CD8-positive, alpha-beta memory T cell (primary cell): ENCODE results near the gene BICD2. TPM values are rescaled to one million over a fixed set of nuclear protein-coding genes. Genes with fewer than 3 reads are reported as not detected.

Experiments
- CTCF ChIA-PET: fragments of 350-600 bp; sonication (Branson Sonifier 250); formaldehyde crosslinking; loops from one replicate; lab custom pipeline; 2021; ENCODE audit warnings: antibody characterized with exemption; lab: Charles Lee
- POLR2A ChIA-PET: fragments of 350-600 bp; sonication (Branson Sonifier 250); formaldehyde crosslinking; loops from one replicate; lab custom pipeline; 2021; ENCODE audit warnings: antibody characterized with exemption; lab: Charles Lee
- DNase-seq, 5 donors: peaks; one replicate each; pipeline versions ENCODE4 v3.0.0 to v3.0.0-alpha.2; 2020 to 2022; ENCODE audit warnings: mixed read lengths in 1 of 5
- H3K27ac ChIP-seq: one replicate; pipeline ENCODE4 v1.7.0; 2013; ENCODE audit warnings: low read depth, mild to moderate bottlenecking, low read length, moderate library complexity
- H3K27me3 ChIP-seq: 2 replicates; pipeline ENCODE4 v1.7.0; 2013; ENCODE audit warnings: low read length, mild to moderate bottlenecking; ENCODE audit not compliant: insufficient read depth, poor library complexity, severe bottlenecking
- H3K36me3 ChIP-seq: 2 replicates; pipeline ENCODE4 v1.7.0; 2013; ENCODE audit warnings: mild to moderate bottlenecking, low read length, moderate library complexity; ENCODE audit not compliant: insufficient read depth
- H3K4me1 ChIP-seq: 2 replicates; pipeline ENCODE4 v1.7.0; 2013; ENCODE audit warnings: mild to moderate bottlenecking, low read length, moderate library complexity; ENCODE audit not compliant: insufficient read depth
- H3K4me3 ChIP-seq: 2 replicates; pipeline ENCODE4 v1.7.0; 2013; ENCODE audit warnings: mild to moderate bottlenecking, low read length
- H3K9me3 ChIP-seq: 2 replicates; pipeline ENCODE4 v1.7.0; 2013; ENCODE audit warnings: mild to moderate bottlenecking, low read length
- H3K27ac Mint-ChIP-seq, 8 donors: one replicate each; pipeline ENCODE4 v1.8.0; 2020 to 2021; ENCODE audit warnings: mixed read lengths in 8 of 8, mild to moderate bottlenecking in 6 of 8, inconsistent platforms in 3 of 8, moderate library complexity in 3 of 8
- H3K27me3 Mint-ChIP-seq, 2 donors: one replicate each; pipeline ENCODE4 v1.8.0; 2020 to 2021; ENCODE audit warnings: mixed read lengths in 2 of 2, mild to moderate bottlenecking in 1 of 2, moderate library complexity in 1 of 2
- H3K36me3 Mint-ChIP-seq, 3 donors: one replicate each; pipeline ENCODE4 v1.8.0; 2020 to 2021; ENCODE audit warnings: mixed read lengths in 3 of 3, inconsistent platforms in 1 of 3, mild to moderate bottlenecking in 1 of 3
- H3K4me1 Mint-ChIP-seq, 3 donors: one replicate each; pipeline ENCODE4 v1.8.0; 2020 to 2021; ENCODE audit warnings: mixed read lengths in 3 of 3, inconsistent platforms in 1 of 3, mild to moderate bottlenecking in 1 of 3
- H3K4me3 Mint-ChIP-seq, 7 donors: one replicate each; pipeline ENCODE4 v1.8.0; 2020 to 2021; ENCODE audit warnings: mixed read lengths in 7 of 7, mild to moderate bottlenecking in 6 of 7, moderate library complexity in 4 of 7, inconsistent platforms in 2 of 7
- H3K9me3 Mint-ChIP-seq, 5 donors: one replicate each; pipeline ENCODE4 v1.8.0; 2020 to 2022; ENCODE audit warnings: mixed read lengths in 5 of 5, mild to moderate bottlenecking in 3 of 5, moderate library complexity in 2 of 5, inconsistent platforms in 1 of 5
- polyA plus RNA-seq: library from polyadenylated mRNA; unstranded; fragments of 300-500 nt; fragmentation: Illumina TruSeq; gene quantifications from one replicate; pipeline ENCODE4 v1.2.3, GENCODE V29; 2021
- total RNA-seq, 2 experiments: library from RNA; stranded (reverse); gene quantifications; one replicate each; pipeline ENCODE4 v1.2.3, GENCODE V29; 2021

Gene BICD2
- total and polyA plus RNA-seq, 3 experiments from 2014 or later: 18.6 to 27.1 (median 26.7) TPM

GRCh38 chr9:92717201-92718085, 47.2 kb downstream of the BICD2 start:
- no peak for DNase-seq
- POLR2A ChIA-PET: interaction anchor here (0.5 kb wide), 1 partner anchor 47 kb away, joined by 3 read pairs; no protein-coding TSS in a partner anchor

DNA sequence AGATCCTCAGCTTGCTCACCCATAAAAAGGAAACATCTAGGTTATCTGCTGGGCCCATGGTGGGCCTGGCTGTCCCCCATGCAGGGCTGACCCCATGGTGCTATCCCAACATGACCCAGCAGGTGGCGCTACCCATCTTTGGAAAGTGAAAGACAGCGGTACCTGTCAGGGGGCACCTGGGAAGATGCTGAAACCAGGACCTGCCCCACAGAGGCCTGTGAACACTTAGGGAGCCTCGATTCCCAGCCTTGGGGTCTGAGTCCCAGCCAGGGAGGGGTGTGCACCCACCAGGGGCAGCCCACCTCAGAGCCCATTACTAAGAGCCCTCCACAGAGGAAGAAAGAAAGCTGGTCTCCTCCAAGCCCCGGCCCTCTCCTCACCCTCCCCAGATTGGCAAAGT, 48.1 kb downstream of the BICD2 start:
- POLR2A ChIA-PET: no interaction called here
- no peaks in the 10 kb centered on the region for H3K27me3 Mint-ChIP-seq
- peaks cover 3 to 85% (median 18%) of the 10 kb centered on the region in 3 donors for H3K36me3 Mint-ChIP-seq
- Histone ChIP-seq H3K9me3 (no peaks in the 10 kb centered on the region), H3K36me3 (peaks cover 48% of the 10 kb centered on the region), H3K27ac (no peak overlapping the region), H3K4me3 (no peak overlapping the region), H3K4me1 (peaks cover 16% of the 10 kb centered on the region), H3K27me3 (no peaks in the 10 kb centered on the region)
- peak; percentile 60 to 85 (median 76) for DNase-seq
- H3K27ac Mint-ChIP-seq: peak overlapping the region in 5 of 8 donors; percentile 15 to 84 (median 60)
- H3K4me3 Mint-ChIP-seq: no peak overlapping the region
- CTCF ChIA-PET: interaction anchor here (0.8 to 6.8 kb wide), 7 partner anchors 9 to 79 kb away, joined by 3 to 41 read pairs (median 4); partner anchors contain the start of gene IPPK
- peaks cover 17 to 27% (median 21%) of the 10 kb centered on the region in 3 donors for H3K4me1 Mint-ChIP-seq
- H3K9me3 Mint-ChIP-seq: no peaks in the 10 kb centered on the region

More at GRCh38 chr9:92717201-92718085, 47.2 kb downstream of the BICD2 start:
- peaks cover 8% of the 10 kb centered on the region for H3K4me1 ChIP-seq
- no peak overlapping the region for H3K4me3 ChIP-seq
- H3K27ac ChIP-seq: no peak overlapping the region
- CTCF ChIA-PET: interaction anchor here (1.2 to 6.8 kb wide), 5 partner anchors 13 to 73 kb away, joined by 3 to 41 read pairs (median 3); no protein-coding TSS in a partner anchor
- no peaks in the 10 kb centered on the region for H3K9me3 Mint-ChIP-seq
- H3K36me3 Mint-ChIP-seq: peaks cover 3 to 92% (median 18%) of the 10 kb centered on the region in 3 donors
- no peaks in the 10 kb centered on the region for H3K27me3 Mint-ChIP-seq
- H3K9me3 ChIP-seq: no peaks in the 10 kb centered on the region
- no peaks in the 10 kb centered on the region for H3K27me3 ChIP-seq
- H3K4me3 Mint-ChIP-seq: no peak overlapping the region
- peak overlapping the region in 1 of 8 donors; percentile 32 for H3K27ac Mint-ChIP-seq
- H3K4me1 Mint-ChIP-seq: peaks cover 10 to 27% (median 17%) of the 10 kb centered on the region in 3 donors
- peaks cover 54% of the 10 kb centered on the region for H3K36me3 ChIP-seq

DNA sequence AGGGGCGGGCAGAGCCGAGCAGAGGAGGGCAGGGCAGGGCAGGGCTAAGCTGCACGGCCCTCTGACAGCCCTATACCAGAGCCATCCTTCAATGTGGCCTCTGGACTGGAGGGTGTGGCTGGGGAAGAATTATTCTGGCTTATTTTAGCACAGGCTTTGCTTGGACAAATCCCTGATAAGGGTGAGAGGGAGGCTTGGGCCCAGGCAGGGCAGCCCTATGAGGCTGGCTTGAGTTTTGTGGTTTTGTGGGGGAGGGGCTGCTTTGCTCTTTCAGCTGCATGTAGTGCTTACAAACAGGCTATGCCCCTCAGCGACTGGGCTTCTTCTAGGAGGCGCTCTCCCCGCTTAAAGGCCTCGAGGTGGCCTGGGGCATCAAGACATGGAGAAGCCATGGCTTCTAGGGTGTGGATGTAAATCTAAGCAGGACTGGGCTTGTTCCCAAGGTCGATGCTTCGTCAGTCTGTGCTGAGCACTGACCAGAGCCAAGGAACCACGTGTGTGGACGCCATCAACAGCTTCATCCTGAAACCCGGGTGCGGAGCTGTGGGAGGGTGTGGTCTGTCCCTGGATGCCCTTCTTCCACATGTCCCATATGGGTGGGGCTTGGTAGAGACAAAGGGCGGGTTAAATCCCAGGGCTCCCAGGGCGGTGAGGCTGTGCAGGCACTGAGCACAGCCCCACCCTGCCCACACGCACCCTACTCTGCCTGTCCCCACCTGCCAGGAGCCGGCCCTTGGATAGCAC, 49.0 kb downstream of the BICD2 start:
- no peak overlapping the region for H3K4me3 ChIP-seq
- peaks cover 22% of the 10 kb centered on the region for H3K4me1 ChIP-seq
- H3K9me3 ChIP-seq: no peaks in the 10 kb centered on the region
- H3K27me3 ChIP-seq: no peaks in the 10 kb centered on the region
- H3K4me3 Mint-ChIP-seq: no peak overlapping the region
- H3K27me3 Mint-ChIP-seq: no peaks in the 10 kb centered on the region
- H3K9me3 Mint-ChIP-seq: no peaks in the 10 kb centered on the region
- peaks cover 46% of the 10 kb centered on the region for H3K36me3 ChIP-seq
- H3K36me3 Mint-ChIP-seq: peaks cover 3 to 80% (median 18%) of the 10 kb centered on the region in 3 donors
- ChIA-PET POLR2A (no interaction called here), CTCF (interaction anchor here (0.7 to 6.8 kb wide), 9 partner anchors 8 to 80 kb away, joined by 3 to 41 read pairs (median 4); partner anchors contain the start of gene IPPK)
- no peak for DNase-seq
- no peak overlapping the region for H3K27ac ChIP-seq
- no peak overlapping the region for H3K27ac Mint-ChIP-seq
- peaks cover 21 to 30% (median 24%) of the 10 kb centered on the region in 3 donors for H3K4me1 Mint-ChIP-seq

DNA sequence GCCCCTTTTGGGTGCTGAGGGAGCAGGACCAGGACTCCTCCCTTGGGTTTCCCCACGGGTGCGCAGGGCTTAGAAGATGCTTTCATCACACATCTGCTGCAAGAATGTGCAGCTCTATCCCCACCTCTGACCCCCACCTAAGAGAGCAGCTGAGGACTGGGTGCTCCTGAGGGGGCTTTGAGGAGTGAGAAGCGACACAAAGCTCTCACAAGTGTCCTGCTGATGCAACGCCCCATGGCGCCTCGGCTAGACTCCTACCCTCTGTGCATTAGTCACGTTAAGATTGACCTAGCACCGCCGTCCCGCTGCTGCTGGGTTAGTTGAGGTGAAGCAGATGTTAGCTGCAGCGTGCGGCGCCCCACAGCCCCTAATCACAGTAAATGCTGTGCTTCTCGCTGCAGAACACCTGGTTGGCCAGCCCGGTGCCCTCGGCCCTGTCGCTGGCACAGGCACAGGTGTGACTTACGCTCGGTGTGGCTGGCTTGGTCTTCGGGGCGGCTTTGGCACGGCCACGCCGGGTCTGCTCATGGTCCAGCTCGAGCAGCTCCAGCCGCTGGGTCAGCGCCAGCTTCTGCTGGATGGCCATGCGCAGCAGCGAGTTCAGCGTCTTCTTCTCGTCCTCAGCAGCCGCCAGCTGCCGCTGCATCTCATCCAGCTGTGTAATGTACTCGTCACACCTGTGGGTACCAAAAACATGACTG, 49.7 kb downstream of the BICD2 start:
- peaks cover 22% of the 10 kb centered on the region for H3K4me1 ChIP-seq

GRCh38 chr9:92714016-92714415, 50.6 kb downstream of the BICD2 start:
- H3K4me1 Mint-ChIP-seq: peaks cover 21 to 35% (median 29%) of the 10 kb centered on the region in 3 donors
- no peaks in the 10 kb centered on the region for H3K27me3 Mint-ChIP-seq
- Histone ChIP-seq H3K27ac (no peak overlapping the region), H3K36me3 (peaks cover 35% of the 10 kb centered on the region), H3K4me1 (peaks cover 22% of the 10 kb centered on the region), H3K4me3 (no peak overlapping the region), H3K9me3 (no peaks in the 10 kb centered on the region), H3K27me3 (no peaks in the 10 kb centered on the region)
- DNase-seq: no peak
- ChIA-PET POLR2A (no interaction called here), CTCF (interaction anchor here (1.1 to 6.8 kb wide), 3 partner anchors 43 to 76 kb away, joined by 3 to 41 read pairs (median 4); no protein-coding TSS in a partner anchor)
- peaks cover 0 to 76% (median 14%) of the 10 kb centered on the region in 3 donors for H3K36me3 Mint-ChIP-seq
- H3K27ac Mint-ChIP-seq: peak overlapping the region in 5 of 8 donors; percentile 17 to 64 (median 50)
- no peak overlapping the region for H3K4me3 Mint-ChIP-seq
- H3K9me3 Mint-ChIP-seq: no peaks in the 10 kb centered on the region

More for the DNA sequence above, 49.7 kb downstream of the BICD2 start:
- peaks cover 38% of the 10 kb centered on the region for H3K36me3 ChIP-seq
- ChIA-PET CTCF (interaction anchor here (1.2 to 6.8 kb wide), 5 partner anchors 8 to 75 kb away, joined by 4 to 41 read pairs (median 5); no protein-coding TSS in a partner anchor), POLR2A (interaction anchor here (0.5 kb wide), 1 partner anchor 73 kb away, joined by 3 read pairs; no protein-coding TSS in a partner anchor)
- no peaks in the 10 kb centered on the region for H3K27me3 Mint-ChIP-seq
- no peaks in the 10 kb centered on the region for H3K9me3 ChIP-seq
- peaks cover 0 to 78% (median 13%) of the 10 kb centered on the region in 3 donors for H3K36me3 Mint-ChIP-seq
- DNase-seq: no peak
- no peaks in the 10 kb centered on the region for H3K27me3 ChIP-seq
- peaks cover 21 to 35% (median 26%) of the 10 kb centered on the region in 3 donors for H3K4me1 Mint-ChIP-seq
- H3K9me3 Mint-ChIP-seq: no peaks in the 10 kb centered on the region
- H3K27ac ChIP-seq: no peak overlapping the region
- no peak overlapping the region for H3K4me3 ChIP-seq
- H3K27ac Mint-ChIP-seq: peak overlapping the region in 1 of 8 donors; percentile 80
- H3K4me3 Mint-ChIP-seq: no peak overlapping the region

DNA sequence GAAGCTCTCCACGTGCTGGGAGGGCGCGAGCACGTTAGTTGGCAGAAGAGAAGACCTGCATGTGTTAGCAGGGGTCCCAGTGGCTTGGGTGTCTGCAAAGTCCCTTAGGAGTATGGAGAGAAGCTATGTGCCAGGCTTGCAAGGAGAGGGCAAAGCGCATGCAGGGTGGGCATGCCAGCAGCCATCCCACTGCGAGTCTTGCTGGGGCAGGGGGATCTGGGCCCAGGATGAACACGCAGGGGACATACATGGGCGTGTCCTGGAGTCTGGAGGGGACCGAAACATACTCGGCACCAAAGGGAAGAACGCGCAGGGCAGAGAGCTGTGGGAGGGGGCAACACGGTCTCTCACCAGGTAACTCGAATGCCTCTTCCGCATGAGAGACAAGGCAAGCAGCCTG, 51.1 kb downstream of the BICD2 start:
- Mint-ChIP-seq H3K27ac (peak overlapping the region in 6 of 8 donors; percentile 17 to 80 (median 43)), H3K9me3 (no peaks in the 10 kb centered on the region), H3K4me1 (peaks cover 21 to 35% (median 29%) of the 10 kb centered on the region in 3 donors), H3K36me3 (peaks cover 0 to 74% (median 14%) of the 10 kb centered on the region in 3 donors), H3K27me3 (no peaks in the 10 kb centered on the region), H3K4me3 (no peak overlapping the region)
- ChIA-PET POLR2A (no interaction called here), CTCF (interaction anchor here (1.1 to 6.8 kb wide), 3 partner anchors 43 to 77 kb away, joined by 3 to 41 read pairs (median 4); no protein-coding TSS in a partner anchor)
- Histone ChIP-seq H3K27ac (no peak overlapping the region), H3K4me3 (no peak overlapping the region), H3K36me3 (peaks cover 35% of the 10 kb centered on the region), H3K9me3 (no peaks in the 10 kb centered on the region), H3K4me1 (peaks cover 22% of the 10 kb centered on the region), H3K27me3 (no peaks in the 10 kb centered on the region)
- no peak for DNase-seq

- no peak for DNase-seq
- Histone ChIP-seq H3K9me3 (no peaks in the 10 kb centered on the region), H3K4me3 (no peak overlapping the region), H3K4me1 (peaks cover 22% of the 10 kb centered on the region), H3K27ac (no peak overlapping the region), H3K36me3 (peaks cover 27% of the 10 kb centered on the region), H3K27me3 (no peaks in the 10 kb centered on the region)
- Mint-ChIP-seq H3K36me3 (peaks cover 0 to 69% (median 14%) of the 10 kb centered on the region in 3 donors), H3K27ac (peak overlapping the region; percentile 4 to 94 (median 88)), H3K4me1 (peaks cover 21 to 35% (median 29%) of the 10 kb centered on the region in 3 donors), H3K27me3 (no peaks in the 10 kb centered on the region), H3K9me3 (no peaks in the 10 kb centered on the region), H3K4me3 (peak overlapping the region in 3 of 7 donors; percentile 23 to 83 (median 41))
- ChIA-PET POLR2A (no interaction called here), CTCF (interaction anchor here (1.1 to 6.8 kb wide), 2 partner anchors 77 to 81 kb away, joined by 3 to 41 read pairs; no protein-coding TSS in a partner anchor)
These were observed 51.9 kb downstream of the BICD2 start for GRCh38 chr9:92712767-92713166.
